A549 (cell line): Measurements from ENCODE around the gene CSTB. TPM values are rescaled to one million over a fixed set of nuclear protein-coding genes. Genes with fewer than 3 reads are reported as not detected.

ENCODE experiments used
- ATAC-seq, 2 experiments: fragments of 200-7000 bp in 1 of 2; fragments of >200 bp in 1 of 2; cut with Nextera tagmentation in 1 of 2; cut with Tn5 transposase in 1 of 2; 3 replicates each; pipeline versions ENCODE4 v1.8.0 to v1.9.1; 2018 to 2020; ENCODE audit warnings: mild to moderate bottlenecking in 1 of 2, moderate library complexity in 1 of 2
- CTCF ChIA-PET: fragments of 300-600 bp; sonication (Branson Sonifier 250); formaldehyde crosslinking; extraction: SDS; loops from one replicate; lab custom pipeline; 2021; ENCODE audit warnings: antibody characterized with exemption, inconsistent platforms; lab: Yijun Ruan, JAX
- POLR2A ChIA-PET: fragments of 350-600 bp; formaldehyde crosslinking; extraction: SDS; loops from one replicate; lab custom pipeline; 2021; ENCODE audit warnings: antibody characterized with exemption, inconsistent platforms; lab: Yijun Ruan, JAX
- DNase-seq, 2 experiments: peaks; one replicate each; pipeline versions ENCODE4 v3.0.0 to v3.0.0-alpha.2; 2011 to 2016; ENCODE audit warnings: low read depth in 1 of 2, low spot score in 1 of 2
- FAIRE-seq: peaks from 2 replicates; lab custom pipeline; 2011; peaks lifted over from hg19 to GRCh38; lab: Jason Lieb, UNC
- H3K27ac ChIP-seq, 2 experiments: fragments of >200 bp; sonication (Bioruptor Twin); formaldehyde crosslinking; 3 replicates each; pipeline ENCODE4 v1.5.1; 2016 to 2017
- H3K4me1 ChIP-seq: fragments of >200 bp; sonication (Bioruptor Twin); formaldehyde crosslinking; 3 replicates; pipeline ENCODE4 v1.6.1; 2016
- H3K4me2 ChIP-seq: fragments of >200 bp; sonication (Bioruptor Twin); formaldehyde crosslinking; 3 replicates; pipeline ENCODE4 v1.6.1; 2016
- H3K4me3 ChIP-seq: fragments of >200 bp; sonication (Bioruptor Twin); formaldehyde crosslinking; 3 replicates; pipeline ENCODE4 v1.5.1; 2016
- H3K9me3 ChIP-seq: fragments of >200 bp; sonication (Bioruptor Twin); formaldehyde crosslinking; 3 replicates; pipeline ENCODE4 v1.6.1; 2016
- BHLHE40 ChIP-seq: IDR thresholded peaks from 2 replicates; pipeline ENCODE4 v1.6.1; 2012; ENCODE audit warnings: low read depth, low read length, inconsistent platforms
- CBX2 ChIP-seq: fragments of 200-600 bp; sonication (generic); IDR thresholded peaks from 2 replicates; pipeline ENCODE4 v1.6.1; 2016; ENCODE audit warnings: low read depth, mild to moderate bottlenecking, borderline replicate concordance
- CEBPB ChIP-seq, 2 experiments: fragments of >200 bp in 1 of 2; sonication (Bioruptor Twin) in 1 of 2; formaldehyde crosslinking in 1 of 2; IDR thresholded peaks; 2 replicates each; pipeline ENCODE4 v1.6.1; 2012 to 2016
- CHD2 ChIP-seq: fragments of 150-350 bp; IDR thresholded peaks from 2 replicates; pipeline ENCODE4 v1.6.1; 2014; ENCODE audit warnings: low read length; ENCODE audit not compliant: partially characterized antibody
- ELK1 ChIP-seq: fragments of 150-350 bp; IDR thresholded peaks from 2 replicates; pipeline ENCODE4 v1.6.1; 2014; ENCODE audit warnings: low read depth, mild to moderate bottlenecking, low read length
- ESRRA ChIP-seq: fragments of 150-350 bp; IDR thresholded peaks from 2 replicates; pipeline ENCODE4 v1.6.1; 2014; ENCODE audit warnings: mild to moderate bottlenecking, low read length, borderline replicate concordance
- FOSB ChIP-seq: fragments of 250-450 bp; sonication (Bioruptor Pico); IDR thresholded peaks from 2 replicates; pipeline ENCODE4 v1.5.0; 2020; ENCODE audit warnings: mild to moderate bottlenecking, moderate library complexity
- FOSL2 ChIP-seq, 2 experiments: fragments of 450-650 bp in 1 of 2; fragments of >200 bp in 1 of 2; sonication (Bioruptor Twin) in 1 of 2; formaldehyde crosslinking; IDR thresholded peaks; 2 replicates each; pipeline versions ENCODE4 v1.5.0 to v1.6.1; 2016 to 2020; ENCODE audit warnings: mild to moderate bottlenecking in 1 of 2, moderate library complexity in 1 of 2
- FOXS1 ChIP-seq: fragments of 250-450 bp; sonication (Bioruptor Pico); IDR thresholded peaks from 2 replicates; pipeline ENCODE4 v1.5.0; 2020; ENCODE audit warnings: mild to moderate bottlenecking, moderate library complexity
- HOXA7 ChIP-seq: fragments of 250-450 bp; sonication (Bioruptor Pico); IDR thresholded peaks from 2 replicates; pipeline ENCODE4 v1.5.0; 2020; ENCODE audit warnings: mild to moderate bottlenecking, moderate library complexity
- HOXB13 ChIP-seq: fragments of 250-450 bp; sonication (Bioruptor Pico); IDR thresholded peaks from 2 replicates; pipeline ENCODE4 v1.5.0; 2020; ENCODE audit warnings: low read depth, mild to moderate bottlenecking, moderate library complexity
- JUN ChIP-seq, 2 experiments: fragments of >200 bp; sonication (Bioruptor Twin); formaldehyde crosslinking; IDR thresholded peaks; 2 replicates in 1 of 2; 3 replicates in 1 of 2; pipeline ENCODE4 v1.6.1; 2016 to 2017
- MAFK ChIP-seq: fragments of 450-650 bp; IDR thresholded peaks from 2 replicates; pipeline ENCODE4 v1.6.1; 2014; ENCODE audit not compliant: partially characterized antibody
- MAX ChIP-seq: IDR thresholded peaks from 2 replicates; pipeline ENCODE4 v1.6.1; 2012
- SMC3 ChIP-seq: fragments of >200 bp; sonication (Bioruptor Twin); formaldehyde crosslinking; IDR thresholded peaks from 3 replicates; pipeline ENCODE4 v1.6.1; 2018; ENCODE audit warnings: inconsistent platforms
- TFCP2L1 ChIP-seq: fragments of 250-450 bp; sonication (Bioruptor Pico); IDR thresholded peaks from 2 replicates; pipeline ENCODE4 v1.5.0; 2021; ENCODE audit warnings: mild to moderate bottlenecking
- USF2 ChIP-seq: fragments of 450-650 bp; IDR thresholded peaks from 2 replicates; pipeline ENCODE4 v1.6.1; 2014; ENCODE audit warnings: antibody characterized with exemption
- ZC3H11A ChIP-seq: fragments of 450-650 bp; IDR thresholded peaks from 2 replicates; pipeline ENCODE4 v1.6.1; 2014; ENCODE audit warnings: antibody characterized with exemption, mild to moderate bottlenecking
- WGBS: methylation state at CpG from one replicate; pipeline ENCODE4 v1.1.6; 2017; ENCODE audit errors: missing lambda C conversion rate; 5-methylcytosine and 5-hydroxymethylcytosine counted together
- polyA plus RNA-seq, 4 experiments: library from polyadenylated mRNA; depleted of rRNA in 3 of 4; stranded (reverse); fragments of >200 nt; fragmentation: RNase III in 1 of 4; extraction: RNeasy Plus Mini Kit Qiagen cat#74134 plus additional on column Dnase treatment in 1 of 4; gene quantifications; 2 replicates in 3 of 4; 3 replicates in 1 of 4; pipeline ENCODE4 v1.2.3, GENCODE V29; 2011 to 2017

Gene CSTB
- polyA plus RNA-seq, 2 of the 4 experiments (the other 2 are of a cell fraction) = 42.9 to 101 TPM

- peak in 1 of 2 experiments; percentile 15; a peak in 1 of 6 replicates for ATAC-seq
- no peak for FAIRE-seq
- Histone ChIP-seq H3K4me3 (no peak overlapping the region), H3K27ac (no peak overlapping the region), H3K9me3 (no peaks in the 10 kb centered on the region), H3K4me1 (peaks cover 14% of the 10 kb centered on the region; the same call in 2 of the 3 replicates), H3K4me2 (peak overlapping the region; percentile 28; the same call in 1 of the 3 replicates)
- DNase-seq = no peak
- TF ChIP-seq MAFK (peak; percentile 2), CEBPB (IDR thresholded peaks at IDR 0.05) (peak in 1 of 2 experiments; percentile 25; a peak in 1 of 4 replicates), HOXB13 (CRISPR knock-in tag) (no peak)
- POLR2A ChIA-PET = no interaction called here
- 62% methylated on average over 13 of the region's 17 CpGs for WGBS
- CTCF ChIA-PET = no interaction called here
Measured at GRCh38 chr21:43783098-43783700, 7.1 kb upstream of the CSTB start.

GRCh38 chr21:43782431-43783097 is 6.5 kb upstream of the CSTB start:
- no peak for ATAC-seq
- Histone ChIP-seq H3K4me3 (no peak overlapping the region), H3K4me2 (peak overlapping the region; percentile 28; the same call in 1 of the 3 replicates), H3K27ac (no peak overlapping the region), H3K9me3 (no peaks in the 10 kb centered on the region), H3K4me1 (peaks cover 14% of the 10 kb centered on the region; the same call in 2 of the 3 replicates)
- DNase-seq = no peak
- POLR2A ChIA-PET = no interaction called here
- 70% methylated on average over 5 of the region's 5 CpGs for WGBS
- no peak for FAIRE-seq
- TF ChIP-seq BHLHE40 = no peak
- TF ChIP-seq FOSL2 (IDR thresholded peaks at IDR 0.05) = no peak
- TF ChIP-seq FOSL2 (CRISPR knock-in tag; IDR thresholded peaks at IDR 0.05) = 0 out of 2 replicates have a peak, but pooled peaks have one; percentile 25
- CTCF ChIA-PET = no interaction called here

GRCh38 chr21:43781846-43782245 is 5.7 kb upstream of the CSTB start:
- no peak for FAIRE-seq
- TF ChIP-seq SMC3 (no peak), ESRRA (no peak), FOSB (no peak), JUN (IDR thresholded peaks at IDR 0.05) (no peak), FOXS1 (CRISPR knock-in tag) (no peak), ELK1 (no peak), TFCP2L1 (CRISPR knock-in tag) (no peak), ZC3H11A (no peak), HOXA7 (CRISPR knock-in tag) (no peak), USF2 (no peak), CBX2 (no peak), MAX (no peak), CHD2 (no peak)
- ChIA-PET POLR2A (no interaction called here), CTCF (no interaction called here)
- Histone ChIP-seq H3K4me1 (peaks cover 14% of the 10 kb centered on the region; the same call in 2 of the 3 replicates), H3K9me3 (no peaks in the 10 kb centered on the region), H3K27ac (no peak overlapping the region), H3K4me2 (no peak overlapping the region), H3K4me3 (no peak overlapping the region)
- ATAC-seq = no peak
- 74% methylated on average over 5 of the region's 6 CpGs for WGBS
- DNase-seq = no peak
